ENCODE data around the gene MFSD2A. TPM values are rescaled to one million over a fixed set of nuclear protein-coding genes. Genes with fewer than 3 reads are reported as not detected.

Gene MFSD2A
- total RNA-seq, 4 donors from 2014 or later: 2.0 to 79.3 (median 13.1) TPM

DNA sequence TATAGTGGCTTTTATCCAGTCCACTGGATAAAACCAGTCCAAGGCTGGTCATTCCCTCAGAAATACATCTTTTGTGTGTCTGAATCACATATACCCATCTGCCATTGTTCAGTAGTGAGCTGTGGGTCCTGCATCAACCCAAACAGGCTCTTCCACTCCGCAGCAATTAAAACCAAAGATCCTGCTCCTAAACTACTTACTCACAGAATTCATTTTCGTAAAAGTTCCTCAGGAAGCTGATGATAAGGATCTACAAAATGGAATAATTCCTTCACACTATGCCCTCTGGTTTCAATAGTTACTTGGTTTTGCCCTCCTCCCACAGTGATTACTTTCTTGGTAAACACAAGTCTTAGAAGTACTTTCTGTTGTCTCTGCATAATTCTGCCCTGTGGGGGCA, 5.1 kb upstream of the MFSD2A start:
- WGBS, 2 donors (ENCODE audit: low coverage in 1 of 2): 91% methylated on average over 2 of the region's 2 CpGs; no CpG with 5 or more reads in 1 of the 2 donors
- no peak for DNase-seq
- Histone ChIP-seq H3K9me3 (no peaks in the 10 kb centered on the region), H3K27ac (no peak overlapping the region), H3K4me3 (no peak overlapping the region), H3K27me3 (no peaks in the 10 kb centered on the region), H3K4me1 (peaks cover 0 to 18% (median 10%) of the 10 kb centered on the region in 4 donors), H3K36me3 (no peaks in the 10 kb centered on the region)
- intact Hi-C loops (cut with DNase I; ENCODE audit: low total_unique reads): no loop called here
- in situ Hi-C loops (cut with MboI; ENCODE audit: low pct_ligation_motif_present in 1 of 4, low pct_unique_long_range_greater_than_20kb in 1 of 4, low sequenced_read_pairs in 3 of 4): no loop called here
- TF ChIP-seq POLR2A (IDR thresholded peaks at IDR 0.05): no peak
- TF ChIP-seq, protein P1, sequence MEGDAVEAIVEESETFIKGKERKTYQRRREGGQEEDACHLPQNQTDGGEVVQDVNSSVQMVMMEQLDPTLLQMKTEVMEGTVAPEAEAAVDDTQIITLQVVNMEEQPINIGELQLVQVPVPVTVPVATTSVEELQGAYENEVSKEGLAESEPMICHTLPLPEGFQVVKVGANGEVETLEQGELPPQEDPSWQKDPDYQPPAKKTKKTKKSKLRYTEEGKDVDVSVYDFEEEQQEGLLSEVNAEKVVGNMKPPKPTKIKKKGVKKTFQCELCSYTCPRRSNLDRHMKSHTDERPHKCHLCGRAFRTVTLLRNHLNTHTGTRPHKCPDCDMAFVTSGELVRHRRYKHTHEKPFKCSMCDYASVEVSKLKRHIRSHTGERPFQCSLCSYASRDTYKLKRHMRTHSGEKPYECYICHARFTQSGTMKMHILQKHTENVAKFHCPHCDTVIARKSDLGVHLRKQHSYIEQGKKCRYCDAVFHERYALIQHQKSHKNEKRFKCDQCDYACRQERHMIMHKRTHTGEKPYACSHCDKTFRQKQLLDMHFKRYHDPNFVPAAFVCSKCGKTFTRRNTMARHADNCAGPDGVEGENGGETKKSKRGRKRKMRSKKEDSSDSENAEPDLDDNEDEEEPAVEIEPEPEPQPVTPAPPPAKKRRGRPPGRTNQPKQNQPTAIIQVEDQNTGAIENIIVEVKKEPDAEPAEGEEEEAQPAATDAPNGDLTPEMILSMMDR (IDR thresholded peaks at IDR 0.05): no peak
- no peak for TF ChIP-seq EP300 (IDR thresholded peaks at IDR 0.05; ENCODE audit: low read depth)
- TF ChIP-seq POLR2AphosphoS5 (IDR thresholded peaks at IDR 0.05): no peak

DNA sequence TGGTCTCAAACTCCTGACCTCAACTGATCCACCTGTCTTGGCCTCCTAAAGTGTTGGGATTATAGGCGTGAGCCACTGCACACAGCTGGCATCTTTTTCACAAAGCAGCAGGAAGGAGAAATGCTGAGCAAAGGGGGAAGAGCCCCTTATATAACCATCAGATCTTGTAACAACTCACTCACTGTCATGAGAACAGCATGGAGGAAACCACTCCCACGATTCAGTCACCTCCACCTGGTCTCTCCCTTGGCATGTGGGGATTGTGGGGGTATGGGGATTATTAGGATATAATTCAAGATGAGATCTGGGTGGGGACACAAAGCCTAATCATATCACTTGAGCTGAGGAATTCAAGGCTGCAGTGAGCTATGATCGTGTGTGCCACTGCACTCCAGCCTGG, 3.0 kb upstream of the MFSD2A start:
- in situ Hi-C loops (cut with MboI; ENCODE audit: low pct_ligation_motif_present in 1 of 4, low pct_unique_long_range_greater_than_20kb in 1 of 4, low sequenced_read_pairs in 3 of 4): no loop called here
- Histone ChIP-seq H3K27me3 (no peaks in the 10 kb centered on the region), H3K4me1 (peaks cover 10 to 31% (median 27%) of the 10 kb centered on the region in 4 donors), H3K36me3 (no peaks in the 10 kb centered on the region), H3K9me3 (no peaks in the 10 kb centered on the region), H3K27ac (no peak overlapping the region), H3K4me3 (no peak overlapping the region)
- no peak for DNase-seq
- intact Hi-C loops (cut with DNase I; ENCODE audit: low total_unique reads): no loop called here
- TF ChIP-seq POLR2A (IDR thresholded peaks at IDR 0.05) (no peak), POLR2AphosphoS5 (IDR thresholded peaks at IDR 0.05) (no peak), EP300 (IDR thresholded peaks at IDR 0.05; ENCODE audit: low read depth) (no peak)
- TF ChIP-seq, protein P1 (IDR thresholded peaks at IDR 0.05): no peak
- WGBS, 2 donors (ENCODE audit: low coverage in 1 of 2): 75 to 91% methylated on average over 1 to 3 of the region's 3 CpGs

- H3K4me1 ChIP-seq: peaks cover 10 to 33% (median 27%) of the 10 kb centered on the region in 4 donors
- in situ Hi-C loops (cut with MboI; ENCODE audit: low pct_ligation_motif_present in 1 of 4, low pct_unique_long_range_greater_than_20kb in 1 of 4, low sequenced_read_pairs in 3 of 4): no loop called here
Measured at GRCh38 chr1:39952359-39953110, 2.4 kb upstream of the MFSD2A start.

GRCh38 chr1:39954324-39954869, 548 bp upstream of the MFSD2A start:
- intact Hi-C loops (cut with DNase I; ENCODE audit: low total_unique reads): no loop called here
- Histone ChIP-seq H3K4me1 (peaks cover 10 to 30% (median 25%) of the 10 kb centered on the region in 4 donors), H3K4me3 (peak overlapping the region in 2 of 4 donors; percentile 47 to 81), H3K27me3 (no peaks in the 10 kb centered on the region), H3K27ac (peak overlapping the region; percentile 40 to 81 (median 68)), H3K9me3 (no peaks in the 10 kb centered on the region), H3K36me3 (no peaks in the 10 kb centered on the region)
- in situ Hi-C loops (cut with MboI; ENCODE audit: low pct_ligation_motif_present in 1 of 4, low pct_unique_long_range_greater_than_20kb in 1 of 4, low sequenced_read_pairs in 3 of 4): no loop called here
- no peak for DNase-seq
- TF ChIP-seq, protein P1 (IDR thresholded peaks at IDR 0.05): no peak
- TF ChIP-seq EP300 (IDR thresholded peaks at IDR 0.05; ENCODE audit: low read depth) (no peak), POLR2AphosphoS5 (IDR thresholded peaks at IDR 0.05) (no peak), POLR2A (IDR thresholded peaks at IDR 0.05) (no peak)
- 66% methylated on average over 12 of the region's 17 CpGs; no CpG with 5 or more reads in 1 of the 2 donors for WGBS, 2 donors (ENCODE audit: low coverage in 1 of 2)

More at GRCh38 chr1:39952359-39953110, 2.4 kb upstream of the MFSD2A start:
- intact Hi-C loops (cut with DNase I; ENCODE audit: low total_unique reads): no loop called here
- Histone ChIP-seq H3K9me3 (no peaks in the 10 kb centered on the region), H3K27ac (no peak overlapping the region), H3K27me3 (no peaks in the 10 kb centered on the region), H3K4me3 (no peak overlapping the region), H3K36me3 (no peaks in the 10 kb centered on the region)
- no peak for DNase-seq
- WGBS, 2 donors (ENCODE audit: low coverage in 1 of 2): 75 to 86% methylated on average over 3 to 8 of the region's 8 CpGs
- TF ChIP-seq, protein P1 (IDR thresholded peaks at IDR 0.05): no peak
- TF ChIP-seq POLR2AphosphoS5 (IDR thresholded peaks at IDR 0.05) (no peak), POLR2A (IDR thresholded peaks at IDR 0.05) (no peak), EP300 (IDR thresholded peaks at IDR 0.05; ENCODE audit: low read depth) (no peak)

All from transverse colon (tissue), 4 donors.